ENCODE data around the gene ADAMTSL3.
A peak's percentile ranks its signal among the peaks of the same experiment; 100 is the strongest.

ADAMTSL3 gene

GRCh38 chr15:83980637-83981036, 326.7 kb downstream of the ADAMTSL3 start:
- no peak for DNase-seq (ENCODE audit: low spot score)

- DNase-seq (ENCODE audit: low spot score): no peak
Observed at GRCh38 chr15:83982748-83983147, 328.8 kb downstream of the ADAMTSL3 start.

DNA sequence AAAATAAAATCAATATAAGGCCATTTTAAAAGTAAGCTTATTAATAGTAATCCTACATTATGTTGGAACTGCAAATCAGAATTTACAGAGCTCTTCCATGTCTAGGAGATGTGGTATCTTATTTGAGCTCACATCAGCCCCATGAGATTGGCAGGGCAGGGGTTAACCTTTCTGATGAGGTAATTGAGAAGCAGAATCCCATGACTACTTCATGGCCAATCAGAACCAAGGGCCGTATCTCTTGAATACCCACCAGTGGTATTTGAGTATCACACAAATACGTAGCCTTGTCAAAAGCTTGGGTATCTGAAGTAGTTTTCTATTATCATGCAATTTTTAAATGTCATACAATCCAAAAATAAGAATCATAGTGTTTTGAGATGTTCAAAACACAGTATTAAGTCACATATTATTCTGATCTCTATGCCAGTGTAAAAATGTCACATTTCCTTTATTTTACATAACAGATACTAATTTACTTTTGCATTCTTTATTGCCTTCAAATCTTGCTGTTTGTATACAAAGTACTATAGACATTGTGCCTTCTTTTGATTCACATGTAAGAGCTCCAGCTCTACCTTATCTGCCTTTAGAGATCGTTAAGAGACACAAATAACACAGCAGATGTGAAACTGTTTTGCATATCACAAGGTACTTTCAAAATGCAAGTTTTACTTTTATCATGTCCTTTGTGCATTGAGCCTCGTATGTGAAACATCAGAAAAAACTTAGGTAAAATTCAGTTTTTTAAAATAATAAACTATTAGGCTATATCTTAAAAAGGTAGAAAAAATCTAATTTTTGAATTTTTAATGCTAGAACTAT, 329.9 kb downstream of the ADAMTSL3 start:
- DNase-seq (ENCODE audit: low spot score): no peak

DNA sequence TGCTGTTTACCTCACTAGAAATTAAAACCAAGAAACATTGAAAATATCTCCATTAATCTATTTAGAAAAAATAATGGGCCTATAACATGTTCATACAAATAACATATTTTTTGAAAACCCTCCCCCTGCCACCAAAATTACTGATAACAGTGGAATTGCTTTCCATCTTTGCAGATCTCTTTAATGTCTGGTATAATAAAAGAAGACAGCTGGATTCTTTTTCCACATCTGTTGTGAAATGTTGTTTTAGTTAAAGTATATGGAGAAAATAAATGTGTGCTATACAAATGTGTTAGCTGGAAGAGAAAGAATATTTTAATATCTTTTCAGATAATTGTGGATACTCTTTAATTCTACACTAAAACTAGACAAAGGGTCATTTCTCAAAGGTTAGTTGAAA, 330.7 kb downstream of the ADAMTSL3 start:
- DNase-seq (ENCODE audit: low spot score): no peak

GRCh38 chr15:83991163-83991562, 337.2 kb downstream of the ADAMTSL3 start:
- no peak for DNase-seq (ENCODE audit: low spot score)

DNA sequence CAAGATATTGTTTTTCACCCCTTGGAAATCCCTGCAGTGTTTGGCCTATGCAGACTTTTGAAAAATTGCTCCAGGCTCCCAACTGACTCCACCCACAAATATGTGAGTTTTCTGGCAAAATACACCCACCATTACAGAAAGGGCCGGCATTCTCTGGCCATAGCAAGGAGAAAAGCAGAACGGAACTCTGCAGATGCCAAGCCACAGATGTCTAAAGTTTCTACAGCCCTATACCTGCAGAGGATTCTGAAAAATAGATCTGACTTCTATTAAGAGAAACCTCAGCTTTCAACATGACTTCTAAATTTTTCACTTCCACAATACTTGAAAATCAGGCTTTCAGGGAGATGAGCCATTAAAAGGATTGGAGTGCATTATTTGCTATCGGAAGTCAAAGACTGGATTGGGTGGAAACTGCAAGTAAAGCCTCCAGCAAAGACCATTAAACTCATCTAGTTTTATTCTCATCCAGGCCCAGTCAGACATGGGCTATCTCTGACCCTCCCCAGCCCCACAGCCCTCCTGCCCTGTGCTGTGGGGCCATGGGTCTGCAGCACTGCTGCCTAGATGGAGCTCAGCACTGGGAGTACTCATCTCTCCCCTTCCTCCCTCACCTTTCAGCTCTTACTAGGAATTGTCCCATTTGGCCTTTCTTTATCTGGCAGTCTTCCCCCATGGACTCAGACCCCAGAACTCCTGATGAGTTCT, 338.6 kb downstream of the ADAMTSL3 start:
- no peak for DNase-seq (ENCODE audit: low spot score)

DNA sequence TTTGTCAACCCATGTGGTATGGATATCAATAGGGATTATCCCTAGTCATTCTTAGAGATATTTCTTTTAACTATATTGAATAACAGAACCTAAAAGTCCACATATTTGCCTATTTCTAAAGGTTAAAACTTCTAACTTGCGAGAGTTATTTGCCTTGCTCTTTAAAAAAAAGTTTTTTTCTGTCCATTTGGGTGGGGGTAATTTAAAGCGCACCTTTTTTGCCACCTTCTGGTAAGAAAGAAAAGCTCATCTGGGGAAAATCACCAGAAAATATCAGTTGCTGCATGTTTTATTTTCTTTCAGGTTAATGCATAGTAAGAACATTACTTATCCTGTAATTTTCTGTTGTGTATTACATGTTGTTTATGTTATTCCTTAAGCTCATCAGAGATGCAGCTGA, 339.7 kb downstream of the ADAMTSL3 start:
- DNase-seq (ENCODE audit: low spot score): no peak

- DNase-seq (ENCODE audit: low spot score): no peak
Observed at GRCh38 chr15:83998486-83998885, 344.6 kb downstream of the ADAMTSL3 start.

DNA sequence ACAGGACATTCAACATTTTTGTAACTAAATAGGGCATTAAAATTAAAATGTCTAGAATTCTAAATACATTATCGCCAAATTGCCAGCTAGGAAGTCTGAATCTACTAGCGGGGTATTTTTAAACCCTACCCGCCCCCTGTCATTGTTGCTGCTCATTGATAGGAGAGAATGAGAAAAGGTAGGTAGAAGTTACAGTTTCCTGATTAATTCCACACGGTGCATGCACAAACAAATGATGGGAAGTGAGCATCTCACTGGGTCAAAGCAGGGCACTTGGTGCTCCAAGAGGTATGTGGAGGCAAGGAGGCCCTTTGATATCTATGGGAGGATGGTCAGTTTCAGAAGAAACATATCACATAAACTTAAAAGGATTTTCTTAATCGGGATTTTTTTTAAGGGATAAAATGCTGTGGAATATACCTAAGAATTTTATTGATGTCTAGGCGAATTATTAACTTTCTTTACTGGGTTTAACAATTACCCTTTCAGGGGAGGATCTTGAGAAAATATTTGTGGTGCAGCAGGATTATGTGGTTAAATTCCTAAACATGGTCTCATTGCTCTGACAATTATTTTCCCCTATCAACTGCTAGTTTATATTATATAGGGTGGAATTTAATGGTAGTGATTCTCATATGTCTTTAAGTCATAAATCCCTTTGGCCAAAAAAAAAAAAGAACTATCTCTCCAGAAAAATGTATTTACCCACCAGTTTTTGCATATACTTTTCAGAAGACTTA, 345.6 kb downstream of the ADAMTSL3 start:
- DNase-seq (ENCODE audit: low spot score): no peak

DNA sequence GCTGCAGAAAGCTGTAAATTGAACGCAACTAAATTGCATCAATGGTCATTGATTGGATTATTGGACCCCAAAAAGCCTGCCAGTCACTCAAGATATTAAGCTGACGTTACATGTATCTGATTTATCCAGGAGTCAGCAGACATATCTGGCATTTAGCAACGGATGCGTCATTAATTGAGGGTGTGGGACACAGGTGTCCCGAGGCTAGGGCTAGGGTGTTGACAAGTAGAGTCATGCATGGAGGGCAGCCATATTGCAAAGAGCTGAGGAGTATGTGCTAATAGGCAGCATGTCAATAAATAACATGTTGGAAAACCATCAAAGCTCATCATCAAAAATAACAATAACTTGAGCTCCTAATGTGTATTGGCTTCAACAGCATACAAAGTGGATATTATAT, 347.1 kb downstream of the ADAMTSL3 start:
- no peak for DNase-seq (ENCODE audit: low spot score)

DNA sequence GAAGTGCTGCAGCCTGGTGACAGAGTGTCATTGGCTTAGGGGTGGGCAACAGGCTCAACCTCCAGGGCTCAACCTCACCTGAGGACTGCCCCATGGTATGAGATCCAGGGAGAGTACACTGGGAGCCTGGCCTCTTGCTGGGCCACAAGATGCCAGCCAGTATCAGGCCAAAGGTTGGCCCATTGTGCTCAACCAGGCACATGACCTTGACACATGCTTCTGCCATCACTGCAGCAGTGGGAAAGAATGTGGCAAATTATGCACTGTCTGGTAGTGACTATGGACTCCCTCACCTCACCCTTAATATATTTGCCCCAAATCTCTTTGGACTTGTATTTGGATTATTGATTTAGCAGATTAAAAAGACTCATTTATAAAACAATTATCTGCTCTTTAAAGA, 347.7 kb downstream of the ADAMTSL3 start:
- no peak for DNase-seq (ENCODE audit: low spot score)

DNA sequence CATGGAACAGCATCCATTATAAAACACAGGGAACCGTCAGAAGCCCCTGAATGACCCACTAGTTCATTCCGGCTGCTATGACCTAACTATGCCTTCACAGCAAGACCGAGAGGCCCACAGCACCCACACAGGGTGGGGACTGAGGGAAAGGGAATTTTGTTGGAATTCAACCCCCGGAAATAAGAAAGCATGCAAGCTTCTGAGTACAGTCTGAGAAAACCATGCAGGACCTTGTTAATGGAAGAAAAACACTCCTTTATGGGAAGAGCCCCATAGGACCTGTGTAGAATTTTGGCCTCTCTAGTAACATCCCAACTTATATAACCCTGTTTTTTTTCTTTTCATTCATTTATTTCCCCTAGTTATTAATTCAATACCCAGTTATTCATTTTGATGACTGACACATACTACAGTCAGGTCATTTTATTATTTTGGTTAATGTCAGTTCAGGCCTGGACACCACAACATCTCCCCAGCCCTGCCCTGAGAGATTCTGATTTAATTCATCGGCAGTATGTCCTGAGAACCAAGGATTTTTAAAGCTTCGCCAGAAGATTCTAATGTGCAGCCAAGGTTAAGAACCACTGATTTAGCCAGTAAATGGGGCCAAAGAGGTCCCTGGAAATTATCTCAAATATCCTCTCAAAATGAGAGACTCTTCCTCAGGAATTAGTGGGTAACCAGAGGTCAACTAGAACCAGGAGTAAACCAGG, 350.0 kb downstream of the ADAMTSL3 start:
- no peak for DNase-seq (ENCODE audit: low spot score)

DNA sequence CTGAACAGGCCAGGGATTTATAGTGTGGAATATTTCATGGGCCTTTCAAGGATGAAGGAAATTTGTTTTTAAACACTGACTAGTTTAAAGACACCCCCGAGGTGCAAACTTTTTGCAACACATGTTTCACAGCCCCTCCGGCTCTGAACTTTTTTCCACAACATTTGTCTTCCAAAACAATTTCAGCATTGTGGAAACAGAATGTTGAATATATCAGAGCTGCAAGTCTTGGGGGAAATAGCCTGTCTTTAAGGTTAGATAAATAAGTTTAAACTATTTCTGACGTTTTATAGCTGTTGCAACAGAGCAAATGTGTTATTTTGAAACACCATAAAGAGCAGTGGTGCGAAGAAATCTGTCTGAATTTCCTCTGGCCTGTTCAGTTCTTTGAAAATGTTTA, 352.5 kb downstream of the ADAMTSL3 start:
- no peak for DNase-seq (ENCODE audit: low spot score)

GRCh38 chr15:84009616-84010015, 355.7 kb downstream of the ADAMTSL3 start:
- no peak for DNase-seq (ENCODE audit: low spot score)

GRCh38 chr15:84010246-84010645, 356.3 kb downstream of the ADAMTSL3 start:
- DNase-seq (ENCODE audit: low spot score): no peak

DNA sequence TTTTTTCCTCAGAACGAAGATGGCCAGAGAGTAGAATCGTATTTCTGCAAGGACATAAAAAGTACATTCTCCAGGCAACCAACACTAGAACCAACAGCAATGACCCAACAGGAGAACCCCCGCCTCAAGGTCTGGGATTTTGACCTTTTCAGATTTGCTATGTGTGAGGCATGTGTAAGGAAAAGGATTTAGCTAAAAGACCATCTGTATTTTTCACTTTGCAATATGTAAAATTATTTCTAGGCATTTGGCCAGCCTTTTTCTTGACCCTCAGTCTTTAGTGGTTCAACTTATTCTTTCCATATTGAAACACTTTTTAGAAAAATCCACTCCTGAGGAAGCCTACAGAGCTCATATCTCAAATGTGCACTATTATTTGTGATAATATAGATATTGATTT, 362.4 kb downstream of the ADAMTSL3 start:
- no peak for DNase-seq (ENCODE audit: low spot score)

GRCh38 chr15:84022516-84022915, 368.6 kb downstream of the ADAMTSL3 start:
- DNase-seq (ENCODE audit: low spot score): no peak

DNA sequence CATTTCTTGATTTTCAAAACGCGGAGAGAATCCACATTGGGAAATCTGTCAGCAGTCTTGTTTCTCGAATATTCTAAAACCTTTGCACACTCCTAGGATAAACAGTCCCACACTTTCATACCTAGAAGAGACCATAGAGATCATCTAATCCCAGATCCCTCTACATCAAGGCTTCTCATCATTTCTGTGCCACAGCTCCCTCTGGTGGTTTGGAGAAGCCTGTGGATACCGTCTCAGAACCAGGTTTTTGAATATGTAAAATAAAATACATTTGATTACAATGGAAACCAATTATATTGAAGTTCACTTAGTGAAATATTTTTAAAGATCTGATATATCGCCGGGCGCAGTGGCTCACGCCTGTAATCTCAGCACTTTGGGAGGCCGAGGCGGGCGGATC, 369.7 kb downstream of the ADAMTSL3 start:
- DNase-seq (ENCODE audit: low spot score): peak; percentile 33

DNA sequence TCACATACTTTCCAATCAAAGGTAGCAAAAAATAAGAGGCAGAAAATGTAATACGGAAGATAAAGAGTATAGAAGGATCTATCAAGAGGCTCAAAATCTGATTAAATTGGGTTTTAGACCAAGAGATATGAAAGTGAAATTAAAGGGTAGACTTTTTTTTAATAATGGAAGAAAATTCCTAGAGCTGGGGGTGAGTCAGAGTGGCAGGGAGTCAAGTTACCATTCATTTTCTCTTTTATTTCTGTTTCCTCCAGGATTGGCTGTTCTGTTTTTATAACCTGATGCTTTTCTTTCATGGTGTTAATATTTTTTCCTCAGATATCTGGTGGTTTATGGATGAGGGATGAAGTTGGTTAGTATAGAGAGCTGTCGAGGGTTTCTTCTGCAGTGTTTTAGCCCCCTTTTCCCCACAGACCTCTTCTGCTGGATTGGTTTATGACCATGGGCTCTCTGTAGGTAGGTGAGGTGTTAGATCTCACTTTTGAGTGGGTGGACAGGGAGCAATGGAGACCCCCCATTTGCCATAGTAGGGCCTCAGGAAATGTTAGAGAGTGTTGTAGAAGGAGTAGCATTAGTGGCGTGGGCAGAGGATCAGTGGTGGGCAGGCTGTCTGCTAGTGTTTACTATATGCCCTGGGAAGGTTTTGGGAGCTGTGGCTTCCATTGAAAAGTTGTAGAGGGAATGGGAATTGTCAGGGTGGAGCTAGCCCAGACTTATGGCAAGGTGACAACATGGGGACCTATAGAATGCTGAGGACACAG, 380.1 kb downstream of the ADAMTSL3 start:
- no peak for DNase-seq (ENCODE audit: low spot score)

DNA sequence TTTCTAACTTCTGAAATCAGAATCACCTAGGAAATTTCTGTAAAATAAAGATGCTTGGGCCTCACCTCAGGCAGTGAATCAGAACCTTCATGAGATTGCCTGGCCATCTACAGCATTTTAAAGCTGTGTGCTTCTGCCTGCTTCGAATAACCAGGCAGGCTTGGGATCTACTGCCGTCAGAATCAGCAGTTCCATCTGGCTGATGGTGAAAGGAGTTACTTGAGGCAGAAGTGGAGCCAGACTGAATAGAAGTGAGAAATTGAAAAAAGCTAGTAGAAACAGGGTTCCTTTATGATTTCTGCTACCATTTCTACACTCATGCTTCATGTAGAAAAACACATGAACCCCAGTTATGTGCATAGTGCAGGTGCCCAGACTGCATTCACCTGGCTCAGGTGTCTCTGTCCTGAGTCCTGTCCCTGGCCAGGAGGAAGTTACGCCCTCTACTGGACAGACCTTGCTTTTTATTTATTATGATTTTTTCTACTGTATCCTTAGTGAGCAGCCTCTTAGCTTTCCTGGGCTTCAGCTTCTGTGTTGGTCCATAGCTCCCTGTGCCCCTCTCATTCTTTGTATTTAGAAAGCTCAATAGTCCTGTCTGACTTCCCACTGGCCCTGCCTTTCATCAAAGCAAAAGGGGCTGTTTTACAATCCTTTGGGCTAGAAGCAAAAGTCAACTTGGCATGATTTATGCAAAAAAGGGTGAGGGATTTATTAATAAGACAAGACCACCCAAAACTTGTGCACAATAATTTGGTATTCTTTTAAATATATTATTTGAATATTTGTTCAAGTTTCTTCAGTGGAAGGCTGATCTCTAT, 380.9 kb downstream of the ADAMTSL3 start:
- DNase-seq (ENCODE audit: low spot score): no peak

DNA sequence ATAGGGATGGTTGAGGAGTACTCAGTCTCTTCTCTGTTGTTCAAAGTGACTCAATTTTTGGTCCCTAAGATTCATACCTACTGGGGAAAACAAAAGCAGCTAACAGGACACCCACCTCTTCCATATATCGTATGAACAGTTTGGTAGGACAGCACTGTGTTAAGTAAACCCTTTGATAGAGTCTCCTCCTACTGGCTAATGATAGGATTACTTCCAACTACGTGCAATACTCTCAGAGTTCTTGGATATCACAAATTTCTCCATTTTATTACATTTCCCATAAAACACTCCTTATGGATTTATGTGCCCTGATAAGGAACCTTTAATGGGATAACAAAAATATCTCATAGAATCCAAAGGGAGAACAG, 381.5 kb downstream of the ADAMTSL3 start:
- DNase-seq (ENCODE audit: low spot score): peak; percentile 17
